GM08714 (cell line): Measurements from ENCODE around the gene HSD11B2.

Experiments used
- H3K4me3 ChIP-seq: fragments of 200-500 bp; sonication (Bioruptor generic); 2 replicates; pipeline ENCODE4 v1.5.1; 2014; ENCODE audit warnings: mild to moderate bottlenecking, low read length, inconsistent platforms
- ZNF274 ChIP-seq: IDR thresholded peaks from 2 replicates; pipeline ENCODE4 v1.6.1; 2012; ENCODE audit warnings: mild to moderate bottlenecking, low read depth, low read length

HSD11B2 gene

DNA sequence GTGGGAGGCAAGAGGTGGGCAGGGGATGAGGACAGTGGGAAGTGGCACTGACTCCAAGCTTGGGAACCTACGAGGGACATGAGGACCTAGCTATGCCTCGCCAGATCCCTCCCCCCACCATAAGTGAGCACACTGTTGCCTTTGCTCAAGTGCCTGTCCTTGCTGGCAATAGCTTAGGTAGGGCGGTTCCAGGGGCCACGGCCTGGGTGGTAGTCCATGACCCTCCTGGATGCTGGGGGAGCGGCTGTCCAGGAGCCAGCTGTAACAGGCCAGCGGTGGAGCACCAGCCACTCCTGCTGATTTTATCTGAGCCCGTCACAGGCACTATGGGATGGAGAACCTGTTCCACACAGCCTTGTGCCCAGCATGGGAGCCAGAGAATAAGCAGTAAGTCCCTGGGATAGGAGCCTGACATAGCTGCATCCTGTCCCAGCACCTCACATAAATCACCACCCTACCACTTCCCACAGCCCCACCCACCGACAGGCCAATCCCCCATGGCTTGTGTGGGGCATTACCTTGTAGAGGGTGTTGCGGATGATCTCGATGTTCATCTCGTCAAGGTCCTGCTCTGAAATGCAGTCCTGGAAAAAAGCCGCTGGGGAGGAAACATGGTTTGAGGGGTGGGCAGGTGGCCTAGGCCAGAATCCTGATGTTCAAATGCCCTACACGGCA is 11.8 kb downstream of the HSD11B2 start:
- TF ChIP-seq ZNF274, result no peak
- no peak overlapping the region for H3K4me3 ChIP-seq

- no peak overlapping the region for H3K4me3 ChIP-seq
- TF ChIP-seq ZNF274, result no peak
Observed at GRCh38 chr16:67443265-67443664, 12.3 kb downstream of the HSD11B2 start.

- H3K4me3 ChIP-seq, result no peak overlapping the region
- no peak for TF ChIP-seq ZNF274
Observed at GRCh38 chr16:67444259-67445125, 13.6 kb downstream of the HSD11B2 start.

DNA sequence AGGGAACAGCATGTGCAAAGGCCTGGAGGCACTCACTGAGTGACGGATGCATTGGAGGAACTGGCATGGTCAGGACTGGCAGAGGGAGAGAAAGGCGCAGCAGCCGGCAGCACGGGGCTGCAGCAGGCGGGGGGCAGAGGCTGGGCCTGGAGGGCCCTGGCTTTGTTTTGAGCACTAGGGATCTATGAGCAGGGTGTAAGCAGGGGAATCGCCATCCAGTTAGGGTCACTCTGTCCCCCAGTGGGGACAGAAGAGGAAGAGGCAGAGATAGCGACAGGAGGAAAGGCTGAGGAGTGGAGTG is 14.2 kb downstream of the HSD11B2 start:
- no peak overlapping the region for H3K4me3 ChIP-seq
- no peak for TF ChIP-seq ZNF274

GRCh38 chr16:67445441-67445912 is 14.6 kb downstream of the HSD11B2 start:
- H3K4me3 ChIP-seq, result no peak overlapping the region
- TF ChIP-seq ZNF274, result no peak

GRCh38 chr16:67445913-67446907 is 15.3 kb downstream of the HSD11B2 start:
- no peak overlapping the region for H3K4me3 ChIP-seq
- no peak for TF ChIP-seq ZNF274

DNA sequence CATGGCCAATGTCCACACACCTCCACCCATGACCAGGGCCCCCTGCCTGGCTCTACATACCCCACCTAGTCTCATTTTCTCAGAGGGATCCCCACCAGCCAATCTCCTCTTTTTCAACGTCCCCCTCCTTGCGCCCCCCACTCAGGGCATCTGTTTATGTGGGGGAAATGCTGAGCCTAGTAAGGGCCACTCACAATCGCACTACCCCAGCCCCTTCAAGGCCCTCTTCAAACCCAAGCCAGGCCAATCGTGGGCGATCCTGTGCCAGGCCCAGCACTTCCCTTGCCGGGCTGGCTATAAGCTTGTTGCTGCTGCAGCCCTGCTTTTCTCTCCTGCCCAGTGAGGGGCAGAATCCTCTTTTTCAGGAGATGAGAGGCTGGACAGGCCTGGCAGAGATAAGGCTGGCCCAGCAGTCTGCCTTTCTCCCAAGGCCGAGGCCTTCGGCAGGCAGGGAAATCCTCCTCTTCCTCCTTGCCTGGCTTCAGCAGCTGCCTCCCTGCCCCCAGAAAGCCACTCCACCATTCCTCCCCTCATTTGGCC is 16.1 kb downstream of the HSD11B2 start:
- no peak for TF ChIP-seq ZNF274
- no peak overlapping the region for H3K4me3 ChIP-seq

- no peak for TF ChIP-seq ZNF274
- no peak overlapping the region for H3K4me3 ChIP-seq
Observed at GRCh38 chr16:67447508-67448076, 16.7 kb downstream of the HSD11B2 start.

DNA sequence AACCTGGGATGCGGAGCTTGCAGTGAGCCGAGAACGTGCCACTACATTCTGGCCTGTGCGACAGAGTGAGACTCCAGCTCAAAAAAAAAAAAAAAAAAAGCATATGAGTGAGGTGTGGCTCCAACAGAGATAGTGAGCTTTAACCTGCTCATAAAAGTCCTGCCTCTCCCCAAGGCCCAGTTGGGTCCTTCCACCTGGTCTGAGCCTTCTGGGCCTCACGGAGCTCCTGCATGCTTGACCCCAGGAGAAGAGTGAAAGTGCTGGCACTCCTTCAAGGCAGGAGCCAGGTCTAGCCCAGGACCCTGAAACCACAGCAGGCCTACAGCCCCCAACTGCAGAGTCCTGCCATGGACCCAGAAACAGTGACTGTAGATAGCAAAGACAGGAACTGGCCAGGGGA is 17.7 kb downstream of the HSD11B2 start:
- TF ChIP-seq ZNF274, result no peak
- no peak overlapping the region for H3K4me3 ChIP-seq

- H3K4me3 ChIP-seq, result no peak overlapping the region
- TF ChIP-seq ZNF274, result no peak
Observed at GRCh38 chr16:67449336-67449735, 18.4 kb downstream of the HSD11B2 start.

DNA sequence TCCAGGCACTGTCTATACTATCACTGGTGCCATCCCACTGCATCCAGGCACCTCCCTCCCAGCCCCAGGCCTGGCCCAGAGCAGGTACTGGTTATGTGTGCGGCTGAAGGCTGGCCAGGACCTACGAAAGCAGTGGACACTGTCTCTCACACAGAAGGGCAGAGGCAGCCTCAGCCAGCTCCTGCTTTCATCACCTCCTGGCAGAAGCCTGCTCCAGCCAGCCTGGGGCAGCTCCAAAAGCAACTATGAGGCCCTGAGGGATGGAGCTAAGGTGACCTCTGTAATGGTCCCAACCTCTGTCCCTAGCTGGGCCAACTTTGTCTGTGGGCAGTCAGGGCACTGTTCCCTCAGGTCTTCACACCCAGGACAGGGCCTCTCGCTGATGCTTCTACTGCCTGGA is 18.8 kb downstream of the HSD11B2 start:
- TF ChIP-seq ZNF274, result no peak
- no peak overlapping the region for H3K4me3 ChIP-seq

GRCh38 chr16:67451061-67451703 is 20.3 kb downstream of the HSD11B2 start:
- no peak overlapping the region for H3K4me3 ChIP-seq
- no peak for TF ChIP-seq ZNF274
